Measurements from ENCODE around the gene DDX1.

DNA sequence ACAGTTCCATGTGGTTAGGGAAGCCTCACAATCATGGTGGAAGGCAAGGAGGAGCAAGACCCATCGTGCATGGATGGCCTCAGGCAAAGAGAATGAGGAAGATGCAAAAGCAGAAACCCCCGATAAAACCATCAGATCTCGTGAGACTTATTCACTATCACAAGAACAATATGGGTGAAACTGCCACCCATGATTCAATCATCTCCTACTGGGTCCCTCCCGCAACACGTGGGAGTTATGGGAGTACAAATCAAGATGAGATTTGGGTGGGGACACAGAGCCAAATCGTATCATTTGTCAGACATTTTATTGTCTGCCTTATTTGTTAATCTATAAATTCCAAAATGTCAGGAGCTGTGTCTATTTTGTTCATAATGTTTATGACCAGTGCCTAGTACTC lies 48.1 kb upstream of the DDX1 start:
- TF ChIP-seq, protein P1, sequence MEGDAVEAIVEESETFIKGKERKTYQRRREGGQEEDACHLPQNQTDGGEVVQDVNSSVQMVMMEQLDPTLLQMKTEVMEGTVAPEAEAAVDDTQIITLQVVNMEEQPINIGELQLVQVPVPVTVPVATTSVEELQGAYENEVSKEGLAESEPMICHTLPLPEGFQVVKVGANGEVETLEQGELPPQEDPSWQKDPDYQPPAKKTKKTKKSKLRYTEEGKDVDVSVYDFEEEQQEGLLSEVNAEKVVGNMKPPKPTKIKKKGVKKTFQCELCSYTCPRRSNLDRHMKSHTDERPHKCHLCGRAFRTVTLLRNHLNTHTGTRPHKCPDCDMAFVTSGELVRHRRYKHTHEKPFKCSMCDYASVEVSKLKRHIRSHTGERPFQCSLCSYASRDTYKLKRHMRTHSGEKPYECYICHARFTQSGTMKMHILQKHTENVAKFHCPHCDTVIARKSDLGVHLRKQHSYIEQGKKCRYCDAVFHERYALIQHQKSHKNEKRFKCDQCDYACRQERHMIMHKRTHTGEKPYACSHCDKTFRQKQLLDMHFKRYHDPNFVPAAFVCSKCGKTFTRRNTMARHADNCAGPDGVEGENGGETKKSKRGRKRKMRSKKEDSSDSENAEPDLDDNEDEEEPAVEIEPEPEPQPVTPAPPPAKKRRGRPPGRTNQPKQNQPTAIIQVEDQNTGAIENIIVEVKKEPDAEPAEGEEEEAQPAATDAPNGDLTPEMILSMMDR (IDR thresholded peaks at IDR 0.05): no peak
- TF ChIP-seq POLR2AphosphoS5 (IDR thresholded peaks at IDR 0.05; ENCODE audit: insufficient read depth in 1 of 2, low read depth in 1 of 2) (no peak), POLR2A (IDR thresholded peaks at IDR 0.05) (no peak)
